Transverse colon (tissue), 4 donors: Measurements from ENCODE around the gene FBH1.

Experiments used
- CTCF ChIP-seq, 5 experiments: fragments of 200-600 bp in 3 of 5; fragments of 450-650 bp in 2 of 5; sonication (generic) in 3 of 5; IDR thresholded peaks; 1 replicate in 2 of 5; 2 replicates in 3 of 5; pipeline ENCODE4 v1.5.1; 2016 to 2017; ENCODE audit warnings: antibody characterized with exemption in 5 of 5, inconsistent platforms in 3 of 5, mild to moderate bottlenecking in 2 of 5, moderate library complexity in 1 of 5
- EP300 ChIP-seq: sonication (generic); formaldehyde crosslinking; IDR thresholded peaks from one replicate; pipeline ENCODE4 v1.6.1; 2017; ENCODE audit warnings: antibody characterized with exemption, low read depth
- POLR2A ChIP-seq: fragments of 450-650 bp; IDR thresholded peaks from one replicate; pipeline ENCODE4 v1.6.1; 2016; ENCODE audit warnings: antibody characterized with exemption, mild to moderate bottlenecking, moderate library complexity
- POLR2AphosphoS5 ChIP-seq, 3 donors: sonication (generic); formaldehyde crosslinking; IDR thresholded peaks; one replicate each; pipeline ENCODE4 v1.6.1; 2016; ENCODE audit warnings: antibody characterized with exemption in 3 of 3

GRCh38 chr10:5896208-5897052, 6.4 kb downstream of the FBH1 start:
- TF ChIP-seq CTCF (IDR thresholded peaks at IDR 0.05) (no peak), POLR2A (no peak), EP300 (no peak), POLR2AphosphoS5 (IDR thresholded peaks at IDR 0.05) (no peak)
